OCI-LY3 (cell line): ENCODE data around the gene RPL10A.

ENCODE experiments used
- H2AFZ ChIP-seq: fragments of 200-600, 300-600 bp; shearing (Covaris generic); 2 replicates; pipeline ENCODE4 v1.6.0; 2014; ENCODE audit warnings: antibody characterized with exemption, low read depth, low read length
- H3K27ac ChIP-seq: fragments of 200-600, 300-600 bp; sonication (generic); 2 replicates; pipeline ENCODE4 v1.5.1; 2014; ENCODE audit warnings: mild to moderate bottlenecking, low read length, moderate library complexity, mixed read lengths
- H3K27me3 ChIP-seq: fragments of 200-600, 300-600 bp; sonication (generic); 2 replicates; pipeline ENCODE4 v1.6.1; 2014; ENCODE audit warnings: low read depth, low read length, mixed read lengths
- H3K36me3 ChIP-seq: fragments of 200-600, 300-600 bp; sonication (generic); replicated peaks from 2 replicates; pipeline ENCODE3; 2014; ENCODE audit warnings: low read depth, low read length, mixed read lengths
- H3K4me1 ChIP-seq: fragments of 300-600, 200-600 bp; sonication (generic); 2 replicates; pipeline ENCODE4 v1.6.1; 2014; ENCODE audit warnings: low read length, mixed read lengths
- H3K4me2 ChIP-seq: fragments of 200-600, 300-600 bp; sonication (generic); 2 replicates; pipeline ENCODE4 v1.6.1; 2014; ENCODE audit warnings: low read length, mixed read lengths
- H3K4me3 ChIP-seq: fragments of 300-600, 200-600 bp; sonication (generic); 2 replicates; pipeline ENCODE4 v1.5.1; 2014; ENCODE audit warnings: antibody characterized with exemption, mild to moderate bottlenecking, low read length, moderate library complexity
- H3K79me2 ChIP-seq: fragments of 300-600, 200-600 bp; shearing (Covaris generic); 2 replicates; pipeline ENCODE4 v1.6.1; 2014; ENCODE audit warnings: mild to moderate bottlenecking, low read length, mixed read lengths
- H3K9ac ChIP-seq: fragments of 300-600, 200-600 bp; shearing (Covaris generic); 2 replicates; pipeline ENCODE4 v1.6.0; 2014; ENCODE audit warnings: mild to moderate bottlenecking, low read length, moderate library complexity
- H3K9me3 ChIP-seq: fragments of 200-600, 300-600 bp; shearing (Covaris generic); 2 replicates; pipeline ENCODE4 v1.6.1; 2014; ENCODE audit warnings: low read length, mixed read lengths; ENCODE audit not compliant: insufficient read depth
- H4K20me1 ChIP-seq: fragments of 200-600, 300-600 bp; sonication (generic); 2 replicates; pipeline ENCODE4 v1.6.1; 2016; ENCODE audit warnings: low read length, mixed read lengths; ENCODE audit not compliant: insufficient read depth
- EZH2phosphoT487 ChIP-seq: fragments of 200-600 bp; shearing (Covaris generic); IDR thresholded peaks from 2 replicates; pipeline ENCODE4 v1.6.1; 2018; ENCODE audit warnings: antibody characterized with exemption, mixed run types, low read depth
- TF ChIP-seq, protein P1 (sequence below): fragments of 200-600, 300-600 bp; sonication (generic); IDR thresholded peaks from 2 replicates; pipeline ENCODE4 v1.5.1; 2014; ENCODE audit warnings: antibody characterized with exemption, low read length, low read depth

RPL10A gene

GRCh38 chr6:35483490-35483889 lies 15.3 kb downstream of the RPL10A start:
- TF ChIP-seq, protein P1, sequence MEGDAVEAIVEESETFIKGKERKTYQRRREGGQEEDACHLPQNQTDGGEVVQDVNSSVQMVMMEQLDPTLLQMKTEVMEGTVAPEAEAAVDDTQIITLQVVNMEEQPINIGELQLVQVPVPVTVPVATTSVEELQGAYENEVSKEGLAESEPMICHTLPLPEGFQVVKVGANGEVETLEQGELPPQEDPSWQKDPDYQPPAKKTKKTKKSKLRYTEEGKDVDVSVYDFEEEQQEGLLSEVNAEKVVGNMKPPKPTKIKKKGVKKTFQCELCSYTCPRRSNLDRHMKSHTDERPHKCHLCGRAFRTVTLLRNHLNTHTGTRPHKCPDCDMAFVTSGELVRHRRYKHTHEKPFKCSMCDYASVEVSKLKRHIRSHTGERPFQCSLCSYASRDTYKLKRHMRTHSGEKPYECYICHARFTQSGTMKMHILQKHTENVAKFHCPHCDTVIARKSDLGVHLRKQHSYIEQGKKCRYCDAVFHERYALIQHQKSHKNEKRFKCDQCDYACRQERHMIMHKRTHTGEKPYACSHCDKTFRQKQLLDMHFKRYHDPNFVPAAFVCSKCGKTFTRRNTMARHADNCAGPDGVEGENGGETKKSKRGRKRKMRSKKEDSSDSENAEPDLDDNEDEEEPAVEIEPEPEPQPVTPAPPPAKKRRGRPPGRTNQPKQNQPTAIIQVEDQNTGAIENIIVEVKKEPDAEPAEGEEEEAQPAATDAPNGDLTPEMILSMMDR: no peak
- no peak for TF ChIP-seq EZH2phosphoT487
- no peak overlapping the region for H3K27ac ChIP-seq
- no peak overlapping the region for H2AFZ ChIP-seq
- H3K36me3 ChIP-seq: no peaks in the 10 kb centered on the region
- peaks cover 7% of the 10 kb centered on the region for H3K4me1 ChIP-seq
- H3K27me3 ChIP-seq: no peaks in the 10 kb centered on the region
- H3K4me3 ChIP-seq: no peak overlapping the region
- H3K9me3 ChIP-seq: no peaks in the 10 kb centered on the region
- H3K79me2 ChIP-seq: no peaks in the 10 kb centered on the region
- no peak overlapping the region for H3K9ac ChIP-seq
- H4K20me1 ChIP-seq: no peaks in the 10 kb centered on the region
- no peak overlapping the region for H3K4me2 ChIP-seq

DNA sequence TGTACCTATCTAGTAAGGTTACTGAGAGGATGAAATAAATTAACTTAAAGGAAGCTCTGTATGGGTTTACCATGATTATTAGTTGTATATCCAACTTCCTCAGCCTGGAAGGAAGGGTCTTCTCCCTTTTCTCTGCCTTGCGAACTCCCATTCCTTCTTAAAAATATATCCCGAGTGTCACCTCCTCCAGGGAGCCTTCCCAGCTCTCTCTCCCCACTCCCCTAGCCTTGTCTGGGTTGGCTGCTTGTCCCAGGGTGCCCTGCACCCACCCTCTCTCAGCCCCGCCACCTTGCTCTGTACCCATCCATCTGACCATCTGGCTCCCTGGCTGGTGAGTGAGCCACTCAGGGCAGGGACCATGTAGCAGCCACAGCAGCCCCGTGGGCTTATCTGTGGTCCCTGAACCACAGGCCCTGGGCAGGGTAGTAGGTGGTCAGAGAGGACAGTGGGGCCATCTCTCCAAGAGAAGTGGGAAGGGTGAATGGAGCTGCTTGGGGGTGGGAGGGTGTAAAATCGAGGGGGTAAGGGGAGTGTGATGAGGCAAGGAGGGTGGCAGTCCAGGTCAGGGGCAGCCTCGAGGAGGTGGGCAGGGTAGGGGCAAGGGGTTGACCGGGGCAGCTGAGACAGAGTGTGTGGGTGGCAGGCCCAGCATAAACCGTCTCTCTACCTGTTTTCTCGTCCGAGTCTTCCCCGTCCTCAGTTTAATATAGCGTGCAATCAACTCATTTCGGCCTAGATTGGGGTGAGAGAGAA lies 15.9 kb downstream of the RPL10A start:
- H3K36me3 ChIP-seq: no peaks in the 10 kb centered on the region
- H2AFZ ChIP-seq: no peak overlapping the region
- H3K27me3 ChIP-seq: no peaks in the 10 kb centered on the region
- H3K9ac ChIP-seq: no peak overlapping the region
- no peaks in the 10 kb centered on the region for H3K9me3 ChIP-seq
- H3K4me1 ChIP-seq: peaks cover 7% of the 10 kb centered on the region
- no peak overlapping the region for H3K27ac ChIP-seq
- H3K79me2 ChIP-seq: no peaks in the 10 kb centered on the region
- no peaks in the 10 kb centered on the region for H4K20me1 ChIP-seq
- TF ChIP-seq, protein P1: no peak
- no peak for TF ChIP-seq EZH2phosphoT487
- no peak overlapping the region for H3K4me2 ChIP-seq
- H3K4me3 ChIP-seq: no peak overlapping the region

- Histone ChIP-seq H3K36me3 (no peaks in the 10 kb centered on the region), H3K4me3 (no peak overlapping the region), H3K79me2 (no peaks in the 10 kb centered on the region), H3K9ac (no peak overlapping the region), H3K4me1 (peaks cover 9% of the 10 kb centered on the region), H3K9me3 (no peaks in the 10 kb centered on the region), H3K27me3 (no peaks in the 10 kb centered on the region), H3K27ac (no peak overlapping the region), H2AFZ (no peak overlapping the region), H3K4me2 (no peak overlapping the region), H4K20me1 (no peaks in the 10 kb centered on the region)
- TF ChIP-seq, protein P1: no peak
- no peak for TF ChIP-seq EZH2phosphoT487
Measured at GRCh38 chr6:35484921-35485392, 16.8 kb downstream of the RPL10A start.

DNA sequence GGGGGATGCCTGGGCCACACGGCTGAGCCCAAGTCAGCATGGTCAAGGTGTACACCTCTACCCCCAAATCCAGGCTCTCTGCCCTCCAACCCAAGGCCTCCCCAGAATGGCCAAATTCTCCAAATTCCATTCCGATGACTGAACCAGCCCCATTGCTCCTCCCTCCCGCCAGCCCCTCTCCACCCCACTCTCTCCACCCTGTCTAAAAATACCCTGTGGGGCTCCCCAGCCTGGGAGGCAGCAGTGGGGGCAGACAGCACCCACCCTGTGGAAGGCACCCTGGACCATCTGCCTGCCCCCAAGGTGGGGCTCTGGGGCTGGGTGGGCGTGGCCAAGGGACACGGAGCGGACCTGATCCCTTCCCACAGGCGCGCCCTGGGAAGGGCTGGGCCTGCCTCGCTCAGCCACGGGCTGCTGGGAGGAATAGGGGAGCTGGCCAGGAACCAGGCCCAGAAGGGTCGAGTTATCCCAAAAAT lies 17.2 kb downstream of the RPL10A start:
- peaks cover 12% of the 10 kb centered on the region for H3K4me1 ChIP-seq
- H4K20me1 ChIP-seq: no peaks in the 10 kb centered on the region
- no peaks in the 10 kb centered on the region for H3K9me3 ChIP-seq
- no peak for TF ChIP-seq EZH2phosphoT487
- TF ChIP-seq, protein P1: no peak
- no peak overlapping the region for H3K27ac ChIP-seq
- H3K9ac ChIP-seq: no peak overlapping the region
- no peak overlapping the region for H3K4me3 ChIP-seq
- no peaks in the 10 kb centered on the region for H3K79me2 ChIP-seq
- no peaks in the 10 kb centered on the region for H3K36me3 ChIP-seq
- H3K27me3 ChIP-seq: no peaks in the 10 kb centered on the region
- no peak overlapping the region for H3K4me2 ChIP-seq
- H2AFZ ChIP-seq: no peak overlapping the region
